PC-9 (cell line): ENCODE results near the gene HBS1L.

Experiments used
- CTCF ChIP-seq: fragments of 200-600 bp; sonication (generic); conservative IDR thresholded peaks from 2 replicates; pipeline ENCODE4 v1.6.1; 2017; ENCODE audit warnings: mixed run types, antibody characterized with exemption, mild to moderate bottlenecking, moderate library complexity
- EZH2 ChIP-seq: fragments of 200-600 bp; sonication (generic); IDR thresholded peaks from 2 replicates; pipeline ENCODE4 v1.8.0; 2017; ENCODE audit warnings: antibody characterized with exemption, low read depth

- TF ChIP-seq CTCF (no peak), EZH2 (no peak)
These were observed 27.3 kb upstream of the HBS1L start for GRCh38 chr6:135081966-135082365.
